Measurements from ENCODE around the gene IGF2R.

Gene IGF2R

GRCh38 chr6:160031442-160031841, 62.6 kb downstream of the IGF2R start:
- Histone ChIP-seq H3K9me3 (ENCODE audit: control insufficient read depth in 5 of 5, low read length in 5 of 5) (no peaks in the 10 kb centered on the region), H3K4me3 (ENCODE audit: low read depth in 1 of 5, low read length in 5 of 5) (no peak overlapping the region), H3K36me3 (ENCODE audit: control insufficient read depth in 5 of 5, insufficient read depth in 5 of 5, low read length in 5 of 5) (peaks cover 14 to 76% (median 70%) of the 10 kb centered on the region in 5 donors), H3K27me3 (ENCODE audit: control insufficient read depth in 5 of 5, insufficient read depth in 4 of 5, low read length in 5 of 5) (no peaks in the 10 kb centered on the region), H3K4me1 (ENCODE audit: control insufficient read depth in 5 of 5, insufficient read depth in 5 of 5, low read length in 5 of 5) (peaks cover 4 to 37% (median 28%) of the 10 kb centered on the region in 5 donors), H3K27ac (ENCODE audit: low read depth, low read length) (no peak overlapping the region), H3K9ac (ENCODE audit: low read length in 5 of 5) (no peak overlapping the region)

GRCh38 chr6:160031871-160032270, 63.0 kb downstream of the IGF2R start:
- no peaks in the 10 kb centered on the region for H3K27me3 ChIP-seq (ENCODE audit: control insufficient read depth in 5 of 5, insufficient read depth in 4 of 5, low read length in 5 of 5)
- peaks cover 10 to 72% (median 66%) of the 10 kb centered on the region in 5 donors for H3K36me3 ChIP-seq (ENCODE audit: control insufficient read depth in 5 of 5, insufficient read depth in 5 of 5, low read length in 5 of 5)
- H3K27ac ChIP-seq (ENCODE audit: low read depth, low read length) = no peak overlapping the region
- peaks cover 4 to 38% (median 30%) of the 10 kb centered on the region in 5 donors for H3K4me1 ChIP-seq (ENCODE audit: control insufficient read depth in 5 of 5, insufficient read depth in 5 of 5, low read length in 5 of 5)
- H3K9ac ChIP-seq (ENCODE audit: low read length in 5 of 5) = no peak overlapping the region
- H3K9me3 ChIP-seq (ENCODE audit: control insufficient read depth in 5 of 5, low read length in 5 of 5) = no peaks in the 10 kb centered on the region
- no peak overlapping the region for H3K4me3 ChIP-seq (ENCODE audit: low read depth in 1 of 5, low read length in 5 of 5)

- Histone ChIP-seq H3K27me3 (ENCODE audit: control insufficient read depth in 5 of 5, insufficient read depth in 4 of 5, low read length in 5 of 5) (no peaks in the 10 kb centered on the region), H3K36me3 (ENCODE audit: control insufficient read depth in 5 of 5, insufficient read depth in 5 of 5, low read length in 5 of 5) (peaks cover 6 to 66% (median 59%) of the 10 kb centered on the region in 5 donors)
Measured at GRCh38 chr6:160032538-160032937, 63.7 kb downstream of the IGF2R start.

GRCh38 chr6:160034036-160034930, 65.4 kb downstream of the IGF2R start:
- H3K4me1 ChIP-seq (ENCODE audit: control insufficient read depth in 5 of 5, insufficient read depth in 5 of 5, low read length in 5 of 5) = peaks cover 4 to 38% (median 30%) of the 10 kb centered on the region in 5 donors
- H3K27me3 ChIP-seq (ENCODE audit: control insufficient read depth in 5 of 5, insufficient read depth in 4 of 5, low read length in 5 of 5) = no peaks in the 10 kb centered on the region
- H3K4me3 ChIP-seq (ENCODE audit: low read depth in 1 of 5, low read length in 5 of 5) = no peak overlapping the region
- peaks cover 2 to 58% (median 48%) of the 10 kb centered on the region in 5 donors for H3K36me3 ChIP-seq (ENCODE audit: control insufficient read depth in 5 of 5, insufficient read depth in 5 of 5, low read length in 5 of 5)
- no peak overlapping the region for H3K9ac ChIP-seq (ENCODE audit: low read length in 5 of 5)
- H3K9me3 ChIP-seq (ENCODE audit: control insufficient read depth in 5 of 5, low read length in 5 of 5) = no peaks in the 10 kb centered on the region
- no peak overlapping the region for H3K27ac ChIP-seq (ENCODE audit: low read depth, low read length)

More at GRCh38 chr6:160032538-160032937, 63.7 kb downstream of the IGF2R start:
- Histone ChIP-seq H3K9ac (ENCODE audit: low read length in 5 of 5) (no peak overlapping the region), H3K27ac (ENCODE audit: low read depth, low read length) (no peak overlapping the region), H3K4me1 (ENCODE audit: control insufficient read depth in 5 of 5, insufficient read depth in 5 of 5, low read length in 5 of 5) (peaks cover 4 to 38% (median 30%) of the 10 kb centered on the region in 5 donors), H3K4me3 (ENCODE audit: low read depth in 1 of 5, low read length in 5 of 5) (no peak overlapping the region), H3K9me3 (ENCODE audit: control insufficient read depth in 5 of 5, low read length in 5 of 5) (no peaks in the 10 kb centered on the region)

- Histone ChIP-seq H3K27ac (ENCODE audit: low read depth, low read length) (peak overlapping the region; percentile 82), H3K9me3 (ENCODE audit: control insufficient read depth in 5 of 5, low read length in 5 of 5) (no peaks in the 10 kb centered on the region), H3K36me3 (ENCODE audit: control insufficient read depth in 5 of 5, insufficient read depth in 5 of 5, low read length in 5 of 5) (peaks cover 2 to 60% (median 52%) of the 10 kb centered on the region in 5 donors), H3K27me3 (ENCODE audit: control insufficient read depth in 5 of 5, insufficient read depth in 4 of 5, low read length in 5 of 5) (no peaks in the 10 kb centered on the region), H3K4me3 (ENCODE audit: low read depth in 1 of 5, low read length in 5 of 5) (no peak overlapping the region), H3K4me1 (ENCODE audit: control insufficient read depth in 5 of 5, insufficient read depth in 5 of 5, low read length in 5 of 5) (peaks cover 3 to 29% (median 25%) of the 10 kb centered on the region in 5 donors), H3K9ac (ENCODE audit: low read length in 5 of 5) (no peak overlapping the region)
Measured at GRCh38 chr6:160035241-160035640, 66.4 kb downstream of the IGF2R start.

- Histone ChIP-seq H3K4me1 (ENCODE audit: control insufficient read depth in 5 of 5, insufficient read depth in 5 of 5, low read length in 5 of 5) (peaks cover 2 to 23% (median 20%) of the 10 kb centered on the region in 5 donors), H3K4me3 (ENCODE audit: low read depth in 1 of 5, low read length in 5 of 5) (peak overlapping the region in 3 of 5 donors; percentile 10 to 28 (median 11)), H3K27me3 (ENCODE audit: control insufficient read depth in 5 of 5, insufficient read depth in 4 of 5, low read length in 5 of 5) (no peaks in the 10 kb centered on the region), H3K9ac (ENCODE audit: low read length in 5 of 5) (no peak overlapping the region), H3K27ac (ENCODE audit: low read depth, low read length) (peak overlapping the region; percentile 82), H3K9me3 (ENCODE audit: control insufficient read depth in 5 of 5, low read length in 5 of 5) (no peaks in the 10 kb centered on the region), H3K36me3 (ENCODE audit: control insufficient read depth in 5 of 5, insufficient read depth in 5 of 5, low read length in 5 of 5) (peaks cover 2 to 64% (median 58%) of the 10 kb centered on the region in 5 donors)
Measured at GRCh38 chr6:160035693-160036330, 66.9 kb downstream of the IGF2R start.

- Histone ChIP-seq H3K4me3 (ENCODE audit: low read depth in 1 of 5, low read length in 5 of 5) (peak overlapping the region in 3 of 5 donors; percentile 10 to 28 (median 11)), H3K9me3 (ENCODE audit: control insufficient read depth in 5 of 5, low read length in 5 of 5) (no peaks in the 10 kb centered on the region), H3K9ac (ENCODE audit: low read length in 5 of 5) (no peak overlapping the region), H3K27me3 (ENCODE audit: control insufficient read depth in 5 of 5, insufficient read depth in 4 of 5, low read length in 5 of 5) (no peaks in the 10 kb centered on the region), H3K36me3 (ENCODE audit: control insufficient read depth in 5 of 5, insufficient read depth in 5 of 5, low read length in 5 of 5) (peaks cover 2 to 68% (median 61%) of the 10 kb centered on the region in 5 donors), H3K27ac (ENCODE audit: low read depth, low read length) (peak overlapping the region; percentile 82), H3K4me1 (ENCODE audit: control insufficient read depth in 5 of 5, insufficient read depth in 5 of 5, low read length in 5 of 5) (peaks cover 2 to 21% (median 20%) of the 10 kb centered on the region in 5 donors)
Measured at GRCh38 chr6:160036331-160036695, 67.4 kb downstream of the IGF2R start.

- Histone ChIP-seq H3K9me3 (ENCODE audit: control insufficient read depth in 5 of 5, low read length in 5 of 5) (no peaks in the 10 kb centered on the region), H3K9ac (ENCODE audit: low read length in 5 of 5) (no peak overlapping the region), H3K4me1 (ENCODE audit: control insufficient read depth in 5 of 5, insufficient read depth in 5 of 5, low read length in 5 of 5) (peaks cover 2 to 25% (median 23%) of the 10 kb centered on the region in 5 donors), H3K36me3 (ENCODE audit: control insufficient read depth in 5 of 5, insufficient read depth in 5 of 5, low read length in 5 of 5) (peaks cover 2 to 68% (median 60%) of the 10 kb centered on the region in 5 donors), H3K27me3 (ENCODE audit: control insufficient read depth in 5 of 5, insufficient read depth in 4 of 5, low read length in 5 of 5) (no peaks in the 10 kb centered on the region), H3K27ac (ENCODE audit: low read depth, low read length) (peak overlapping the region; percentile 82), H3K4me3 (ENCODE audit: low read depth in 1 of 5, low read length in 5 of 5) (peak overlapping the region in 1 of 5 donors; percentile 28)
Measured at GRCh38 chr6:160036790-160037206, 67.9 kb downstream of the IGF2R start.

- Histone ChIP-seq H3K9me3 (ENCODE audit: control insufficient read depth in 5 of 5, low read length in 5 of 5) (no peaks in the 10 kb centered on the region), H3K9ac (ENCODE audit: low read length in 5 of 5) (no peak overlapping the region), H3K27ac (ENCODE audit: low read depth, low read length) (no peak overlapping the region), H3K4me3 (ENCODE audit: low read depth in 1 of 5, low read length in 5 of 5) (no peak overlapping the region), H3K36me3 (ENCODE audit: control insufficient read depth in 5 of 5, insufficient read depth in 5 of 5, low read length in 5 of 5) (peaks cover 2 to 67% (median 57%) of the 10 kb centered on the region in 5 donors), H3K4me1 (ENCODE audit: control insufficient read depth in 5 of 5, insufficient read depth in 5 of 5, low read length in 5 of 5) (peaks cover 2 to 34% (median 32%) of the 10 kb centered on the region in 5 donors), H3K27me3 (ENCODE audit: control insufficient read depth in 5 of 5, insufficient read depth in 4 of 5, low read length in 5 of 5) (no peaks in the 10 kb centered on the region)
Measured at GRCh38 chr6:160038479-160038878, 69.6 kb downstream of the IGF2R start.

GRCh38 chr6:160039441-160039840, 70.6 kb downstream of the IGF2R start:
- Histone ChIP-seq H3K9me3 (ENCODE audit: control insufficient read depth in 5 of 5, low read length in 5 of 5) (no peaks in the 10 kb centered on the region), H3K27ac (ENCODE audit: low read depth, low read length) (no peak overlapping the region), H3K4me1 (ENCODE audit: control insufficient read depth in 5 of 5, insufficient read depth in 5 of 5, low read length in 5 of 5) (peaks cover 2 to 37% (median 35%) of the 10 kb centered on the region in 5 donors), H3K27me3 (ENCODE audit: control insufficient read depth in 5 of 5, insufficient read depth in 4 of 5, low read length in 5 of 5) (no peaks in the 10 kb centered on the region), H3K4me3 (ENCODE audit: low read depth in 1 of 5, low read length in 5 of 5) (no peak overlapping the region), H3K36me3 (ENCODE audit: control insufficient read depth in 5 of 5, insufficient read depth in 5 of 5, low read length in 5 of 5) (peaks cover 7 to 67% (median 58%) of the 10 kb centered on the region in 5 donors), H3K9ac (ENCODE audit: low read length in 5 of 5) (no peak overlapping the region)
